VCaP (cell line): ENCODE data around the gene SEPHS1.
A peak's percentile ranks its signal among the peaks of the same experiment; 100 is the strongest.

Experiments
- H3K27ac ChIP-seq: fragments of 450-650 bp; 2 replicates; pipeline ENCODE4 v1.5.1; 2017
- CTCF ChIP-seq: fragments of 450-650 bp; conservative IDR thresholded peaks from 2 replicates; pipeline ENCODE4 v1.5.1; 2017; ENCODE audit warnings: mild to moderate bottlenecking, moderate library complexity

SEPHS1 gene

GRCh38 chr10:13308096-13308495, 40.0 kb downstream of the SEPHS1 start:
- H3K27ac ChIP-seq = no peak overlapping the region

GRCh38 chr10:13306103-13306502, 42.0 kb downstream of the SEPHS1 start:
- H3K27ac ChIP-seq = no peak overlapping the region
- no peak for TF ChIP-seq CTCF

More at GRCh38 chr10:13308096-13308495, 40.0 kb downstream of the SEPHS1 start:
- TF ChIP-seq CTCF = no peak

- H3K27ac ChIP-seq = peak overlapping the region; percentile 94
- TF ChIP-seq CTCF = no peak
Observed at GRCh38 chr10:13302821-13303555, 45.1 kb downstream of the SEPHS1 start.

GRCh38 chr10:13299437-13300287, 48.4 kb downstream of the SEPHS1 start, which contains the start of gene PHYH:
Gene PHYH (minus strand): TSS chr10:13300064. CDS start chr10:13300042, 22 bp downstream.
- no peak for TF ChIP-seq CTCF
- H3K27ac ChIP-seq = peak within 1 kb of the TSS; percentile 94

GRCh38 chr10:13298748-13299436, 49.2 kb downstream of the SEPHS1 start:
- peak overlapping the region; percentile 94 for H3K27ac ChIP-seq
- TF ChIP-seq CTCF = no peak

- TF ChIP-seq CTCF = no peak
- no peak overlapping the region for H3K27ac ChIP-seq
Observed at GRCh38 chr10:13296476-13296875, 51.6 kb downstream of the SEPHS1 start.

GRCh38 chr10:13294784-13295183, 53.3 kb downstream of the SEPHS1 start:
- no peak overlapping the region for H3K27ac ChIP-seq

More at GRCh38 chr10:13294784-13295183, 53.3 kb downstream of the SEPHS1 start:
- no peak for TF ChIP-seq CTCF
